22Rv1 (cell line): Measurements from ENCODE around the gene EFNA2.

Experiments used
- ZFX ChIP-seq: fragments of 450-650 bp; IDR thresholded peaks from 2 replicates; pipeline ENCODE4 v1.6.1; 2017; ENCODE audit warnings: antibody characterized with exemption, borderline replicate concordance
- TF ChIP-seq, protein P1 (sequence below): fragments of 450-650 bp; IDR thresholded peaks from 2 replicates; pipeline ENCODE4 v1.5.1; 2017; ENCODE audit warnings: mild to moderate bottlenecking

DNA sequence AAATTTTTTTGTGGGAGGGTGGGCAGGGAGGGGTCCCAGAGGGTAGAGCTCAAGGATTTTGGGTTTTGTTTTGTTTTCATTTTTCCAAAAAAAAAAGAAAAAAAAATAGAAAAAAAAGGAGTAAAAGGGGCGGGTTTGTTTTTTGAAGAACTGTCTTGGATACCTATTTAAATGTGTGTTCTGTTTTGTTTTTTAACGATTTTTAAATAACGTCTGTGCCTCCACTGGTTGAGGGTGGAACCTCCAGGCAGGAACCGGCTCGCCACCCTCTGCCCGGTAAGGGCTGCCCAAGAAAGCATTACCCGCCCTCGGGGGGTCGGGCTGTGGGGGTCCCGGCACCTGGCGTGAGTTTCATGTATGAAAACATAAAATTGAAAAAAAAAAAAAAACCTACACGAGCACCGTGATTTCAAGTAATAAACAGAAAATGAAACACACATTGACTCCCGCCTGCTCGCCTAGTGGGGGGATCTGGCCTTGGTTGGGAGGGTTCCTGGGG, 26.9 kb upstream of the EFNA2 start:
- TF ChIP-seq, protein P1, sequence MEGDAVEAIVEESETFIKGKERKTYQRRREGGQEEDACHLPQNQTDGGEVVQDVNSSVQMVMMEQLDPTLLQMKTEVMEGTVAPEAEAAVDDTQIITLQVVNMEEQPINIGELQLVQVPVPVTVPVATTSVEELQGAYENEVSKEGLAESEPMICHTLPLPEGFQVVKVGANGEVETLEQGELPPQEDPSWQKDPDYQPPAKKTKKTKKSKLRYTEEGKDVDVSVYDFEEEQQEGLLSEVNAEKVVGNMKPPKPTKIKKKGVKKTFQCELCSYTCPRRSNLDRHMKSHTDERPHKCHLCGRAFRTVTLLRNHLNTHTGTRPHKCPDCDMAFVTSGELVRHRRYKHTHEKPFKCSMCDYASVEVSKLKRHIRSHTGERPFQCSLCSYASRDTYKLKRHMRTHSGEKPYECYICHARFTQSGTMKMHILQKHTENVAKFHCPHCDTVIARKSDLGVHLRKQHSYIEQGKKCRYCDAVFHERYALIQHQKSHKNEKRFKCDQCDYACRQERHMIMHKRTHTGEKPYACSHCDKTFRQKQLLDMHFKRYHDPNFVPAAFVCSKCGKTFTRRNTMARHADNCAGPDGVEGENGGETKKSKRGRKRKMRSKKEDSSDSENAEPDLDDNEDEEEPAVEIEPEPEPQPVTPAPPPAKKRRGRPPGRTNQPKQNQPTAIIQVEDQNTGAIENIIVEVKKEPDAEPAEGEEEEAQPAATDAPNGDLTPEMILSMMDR = no peak
- no peak for TF ChIP-seq ZFX
